ENCODE data around the gene GRK1. TPM values are rescaled to one million over a fixed set of nuclear protein-coding genes. Genes with fewer than 3 reads are reported as not detected.

Gene GRK1
- total RNA-seq, 1 donor from 2014 or later, result not detected

DNA sequence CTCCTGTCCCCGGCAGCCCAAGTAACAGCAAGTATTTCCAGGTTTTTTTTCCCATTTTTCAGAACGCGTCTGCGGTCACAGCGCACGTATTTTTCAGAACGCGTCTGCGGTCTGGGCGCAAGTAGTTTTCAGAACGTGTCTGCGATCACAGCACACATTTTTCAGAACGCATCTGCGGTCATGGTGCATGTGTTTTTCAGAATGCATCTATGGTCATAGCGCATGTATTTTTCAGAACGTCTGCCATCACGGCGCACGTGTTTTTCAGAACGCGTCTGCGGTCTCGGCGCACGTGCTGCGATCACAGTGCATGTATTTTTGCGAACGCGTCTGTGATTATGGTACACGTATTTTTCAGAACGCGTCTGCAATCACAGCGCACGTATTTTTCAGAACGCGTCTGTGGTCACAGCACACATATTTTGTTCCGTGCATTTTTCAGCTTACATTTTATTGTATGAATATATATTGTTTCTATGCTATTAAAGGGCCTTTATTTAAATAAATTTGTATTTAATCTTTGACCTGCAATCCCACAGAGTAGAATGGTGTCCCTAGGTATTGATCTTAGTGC lies 28.8 kb upstream of the GRK1 start:
- H3K9me3 Mint-ChIP-seq (ENCODE audit: unreplicated experiment), result peaks cover 2% of the 10 kb centered on the region
- H3K36me3 Mint-ChIP-seq (ENCODE audit: low read depth, unreplicated experiment), result peaks cover 27% of the 10 kb centered on the region
- no peak overlapping the region for H3K4me3 Mint-ChIP-seq (ENCODE audit: unreplicated experiment)
- Histone ChIP-seq H3K9me3 (ENCODE audit: insufficient read depth, low read depth, low read length) (no peaks in the 10 kb centered on the region), H3K4me1 (ENCODE audit: insufficient read depth, low read length) (peaks cover 5% of the 10 kb centered on the region), H3K27ac (ENCODE audit: low read depth, low read length) (no peak overlapping the region), H4K20me1 (ENCODE audit: insufficient read depth, low read length) (no peaks in the 10 kb centered on the region), H3K9ac (ENCODE audit: low read length) (no peak overlapping the region), H3K36me3 (ENCODE audit: insufficient read depth, low read length) (peaks cover 56% of the 10 kb centered on the region), H2AFZ (ENCODE audit: low read depth, low read length) (no peak overlapping the region), H3K27me3 (ENCODE audit: insufficient read depth, low read length) (no peaks in the 10 kb centered on the region), H3K79me2 (ENCODE audit: insufficient read depth, low read length) (no peaks in the 10 kb centered on the region), H3K4me2 (ENCODE audit: low read length) (no peak overlapping the region), H3K4me3 (ENCODE audit: insufficient read depth, low read depth, low read length) (no peak overlapping the region)
- FAIRE-seq (no peak), DNase-seq (ENCODE audit: low read depth) (no peak)
- H3K27ac Mint-ChIP-seq (ENCODE audit: unreplicated experiment), result no peak overlapping the region
- TF ChIP-seq, protein P1, sequence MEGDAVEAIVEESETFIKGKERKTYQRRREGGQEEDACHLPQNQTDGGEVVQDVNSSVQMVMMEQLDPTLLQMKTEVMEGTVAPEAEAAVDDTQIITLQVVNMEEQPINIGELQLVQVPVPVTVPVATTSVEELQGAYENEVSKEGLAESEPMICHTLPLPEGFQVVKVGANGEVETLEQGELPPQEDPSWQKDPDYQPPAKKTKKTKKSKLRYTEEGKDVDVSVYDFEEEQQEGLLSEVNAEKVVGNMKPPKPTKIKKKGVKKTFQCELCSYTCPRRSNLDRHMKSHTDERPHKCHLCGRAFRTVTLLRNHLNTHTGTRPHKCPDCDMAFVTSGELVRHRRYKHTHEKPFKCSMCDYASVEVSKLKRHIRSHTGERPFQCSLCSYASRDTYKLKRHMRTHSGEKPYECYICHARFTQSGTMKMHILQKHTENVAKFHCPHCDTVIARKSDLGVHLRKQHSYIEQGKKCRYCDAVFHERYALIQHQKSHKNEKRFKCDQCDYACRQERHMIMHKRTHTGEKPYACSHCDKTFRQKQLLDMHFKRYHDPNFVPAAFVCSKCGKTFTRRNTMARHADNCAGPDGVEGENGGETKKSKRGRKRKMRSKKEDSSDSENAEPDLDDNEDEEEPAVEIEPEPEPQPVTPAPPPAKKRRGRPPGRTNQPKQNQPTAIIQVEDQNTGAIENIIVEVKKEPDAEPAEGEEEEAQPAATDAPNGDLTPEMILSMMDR (IDR thresholded peaks at IDR 0.05; ENCODE audit: insufficient read depth, low read depth, low read length), result no peak
- no peak for TF ChIP-seq EZH2 (IDR thresholded peaks at IDR 0.05; ENCODE audit: insufficient read depth, low read length)
- H3K27me3 Mint-ChIP-seq (ENCODE audit: low read depth, unreplicated experiment), result no peaks in the 10 kb centered on the region
- H3K4me1 Mint-ChIP-seq (ENCODE audit: low read depth, unreplicated experiment), result no peaks in the 10 kb centered on the region

DNA sequence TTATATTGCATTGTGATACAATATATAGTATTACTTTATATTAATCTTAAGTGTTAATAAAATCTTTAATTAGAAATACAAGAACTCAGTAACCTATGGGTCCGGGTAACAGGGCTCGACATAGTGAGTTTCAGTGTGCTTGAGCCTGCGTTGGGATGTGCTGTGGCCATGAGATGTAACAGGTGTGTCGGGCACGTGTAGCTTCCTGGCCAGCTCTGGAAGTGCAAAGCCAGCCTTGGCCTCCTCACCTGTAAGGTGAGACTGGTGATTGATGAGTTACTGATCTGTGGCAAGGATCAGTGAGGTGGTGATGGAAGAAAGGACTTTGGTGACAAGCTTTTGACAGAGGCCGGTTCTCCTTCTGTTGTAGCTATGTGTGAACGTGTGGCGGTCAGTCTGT lies 28.2 kb upstream of the GRK1 start:
- TF ChIP-seq, protein P1 (IDR thresholded peaks at IDR 0.05; ENCODE audit: insufficient read depth, low read depth, low read length), result no peak
- TF ChIP-seq EZH2 (IDR thresholded peaks at IDR 0.05; ENCODE audit: insufficient read depth, low read length), result no peak
- Histone ChIP-seq H3K4me3 (ENCODE audit: insufficient read depth, low read depth, low read length) (no peak overlapping the region), H3K79me2 (ENCODE audit: insufficient read depth, low read length) (no peaks in the 10 kb centered on the region), H3K9me3 (ENCODE audit: insufficient read depth, low read depth, low read length) (no peaks in the 10 kb centered on the region), H3K4me2 (ENCODE audit: low read length) (no peak overlapping the region), H3K4me1 (ENCODE audit: insufficient read depth, low read length) (peaks cover 6% of the 10 kb centered on the region), H4K20me1 (ENCODE audit: insufficient read depth, low read length) (no peaks in the 10 kb centered on the region), H3K36me3 (ENCODE audit: insufficient read depth, low read length) (peaks cover 56% of the 10 kb centered on the region), H2AFZ (ENCODE audit: low read depth, low read length) (no peak overlapping the region), H3K27me3 (ENCODE audit: insufficient read depth, low read length) (no peaks in the 10 kb centered on the region), H3K9ac (ENCODE audit: low read length) (no peak overlapping the region), H3K27ac (ENCODE audit: low read depth, low read length) (no peak overlapping the region)
- H3K27ac Mint-ChIP-seq (ENCODE audit: unreplicated experiment), result no peak overlapping the region
- H3K4me3 Mint-ChIP-seq (ENCODE audit: unreplicated experiment), result no peak overlapping the region
- no peaks in the 10 kb centered on the region for H3K4me1 Mint-ChIP-seq (ENCODE audit: low read depth, unreplicated experiment)
- H3K9me3 Mint-ChIP-seq (ENCODE audit: unreplicated experiment), result peaks cover 2% of the 10 kb centered on the region
- no peaks in the 10 kb centered on the region for H3K27me3 Mint-ChIP-seq (ENCODE audit: low read depth, unreplicated experiment)
- FAIRE-seq, result no peak
- DNase-seq (ENCODE audit: low read depth), result no peak
- H3K36me3 Mint-ChIP-seq (ENCODE audit: low read depth, unreplicated experiment), result peaks cover 27% of the 10 kb centered on the region

DNA sequence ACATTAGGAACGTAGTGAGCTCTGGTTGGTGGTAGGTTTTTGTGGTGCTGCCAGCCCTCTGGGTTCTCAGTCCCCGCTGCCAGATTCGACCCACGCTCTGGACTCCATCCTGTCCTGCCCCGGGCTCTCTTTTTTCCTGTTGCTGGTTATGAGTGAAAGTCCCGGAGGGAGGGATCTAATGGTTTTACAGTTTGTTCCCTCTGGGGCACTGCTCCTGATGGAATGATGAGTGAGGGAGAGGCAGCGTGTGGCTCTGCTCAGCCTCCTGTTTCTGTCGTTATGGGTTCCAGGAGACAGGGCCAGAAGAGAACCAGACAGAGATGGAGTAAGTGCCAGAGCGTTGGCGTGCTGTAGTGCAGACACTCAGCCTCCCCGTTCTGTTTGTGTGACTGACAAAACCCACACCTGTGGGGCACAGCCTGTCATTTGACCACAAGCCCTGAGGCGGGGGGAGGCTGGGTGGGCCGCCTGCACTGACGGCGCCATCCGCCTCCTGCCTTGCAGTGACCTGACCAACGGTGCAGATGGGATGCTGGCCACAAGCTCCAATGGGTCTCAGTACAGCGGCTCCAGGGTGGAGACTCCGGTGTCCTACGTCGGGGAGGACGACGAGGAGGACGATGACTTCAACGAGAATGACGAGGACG lies 27.3 kb upstream of the GRK1 start:
- Histone ChIP-seq H3K36me3 (ENCODE audit: insufficient read depth, low read length) (peaks cover 47% of the 10 kb centered on the region), H3K9ac (ENCODE audit: low read length) (no peak overlapping the region), H3K27ac (ENCODE audit: low read depth, low read length) (no peak overlapping the region), H4K20me1 (ENCODE audit: insufficient read depth, low read length) (no peaks in the 10 kb centered on the region), H2AFZ (ENCODE audit: low read depth, low read length) (no peak overlapping the region), H3K27me3 (ENCODE audit: insufficient read depth, low read length) (no peaks in the 10 kb centered on the region), H3K9me3 (ENCODE audit: insufficient read depth, low read depth, low read length) (no peaks in the 10 kb centered on the region), H3K79me2 (ENCODE audit: insufficient read depth, low read length) (no peaks in the 10 kb centered on the region), H3K4me2 (ENCODE audit: low read length) (no peak overlapping the region), H3K4me3 (ENCODE audit: insufficient read depth, low read depth, low read length) (no peak overlapping the region), H3K4me1 (ENCODE audit: insufficient read depth, low read length) (peaks cover 6% of the 10 kb centered on the region)
- TF ChIP-seq, protein P1 (IDR thresholded peaks at IDR 0.05; ENCODE audit: insufficient read depth, low read depth, low read length), result no peak
- no peak for TF ChIP-seq EZH2 (IDR thresholded peaks at IDR 0.05; ENCODE audit: insufficient read depth, low read length)
- FAIRE-seq (no peak), DNase-seq (ENCODE audit: low read depth) (no peak)
- Mint-ChIP-seq H3K9me3 (ENCODE audit: unreplicated experiment) (peaks cover 2% of the 10 kb centered on the region), H3K4me1 (ENCODE audit: low read depth, unreplicated experiment) (no peaks in the 10 kb centered on the region), H3K27me3 (ENCODE audit: low read depth, unreplicated experiment) (no peaks in the 10 kb centered on the region), H3K27ac (ENCODE audit: unreplicated experiment) (no peak overlapping the region), H3K4me3 (ENCODE audit: unreplicated experiment) (no peak overlapping the region), H3K36me3 (ENCODE audit: low read depth, unreplicated experiment) (peaks cover 22% of the 10 kb centered on the region)
